Globus pallidus (tissue), 1 donor: ENCODE data around the gene EML1.

Source experiments
- DNase-seq: peaks from one replicate; pipeline ENCODE4 v3.0.0-alpha.2; 2015; ENCODE audit warnings: low spot score

EML1 gene

GRCh38 chr14:99902925-99903324, 109.7 kb downstream of the EML1 start:
- no peak for DNase-seq

- no peak for DNase-seq
Observed at GRCh38 chr14:99904506-99904905, 111.3 kb downstream of the EML1 start.

GRCh38 chr14:99905121-99905520, 111.9 kb downstream of the EML1 start:
- no peak for DNase-seq

- DNase-seq: no peak
Observed at GRCh38 chr14:99907761-99908652, 114.8 kb downstream of the EML1 start.

GRCh38 chr14:99908653-99909250, 115.5 kb downstream of the EML1 start:
- DNase-seq: no peak

- DNase-seq: no peak
Observed at GRCh38 chr14:99909513-99910064, 116.4 kb downstream of the EML1 start.

- no peak for DNase-seq
Observed at GRCh38 chr14:99910337-99911309, 117.4 kb downstream of the EML1 start.

GRCh38 chr14:99915305-99916090, 122.3 kb downstream of the EML1 start:
- no peak for DNase-seq

GRCh38 chr14:99916091-99916383, 122.8 kb downstream of the EML1 start:
- DNase-seq: no peak

GRCh38 chr14:99918781-99919180, 125.6 kb downstream of the EML1 start:
- DNase-seq: no peak

GRCh38 chr14:99921425-99921824, 128.2 kb downstream of the EML1 start:
- DNase-seq: no peak

GRCh38 chr14:99924379-99924778, 131.2 kb downstream of the EML1 start:
- no peak for DNase-seq

GRCh38 chr14:99925471-99925870, 132.3 kb downstream of the EML1 start:
- no peak for DNase-seq

GRCh38 chr14:99928963-99929362, 135.8 kb downstream of the EML1 start:
- no peak for DNase-seq

GRCh38 chr14:99929601-99930000, 136.4 kb downstream of the EML1 start:
- no peak for DNase-seq

- no peak for DNase-seq
Observed at GRCh38 chr14:99930420-99931274, 137.4 kb downstream of the EML1 start.

- no peak for DNase-seq
Observed at GRCh38 chr14:99931308-99931707, 138.1 kb downstream of the EML1 start.

- no peak for DNase-seq
Observed at GRCh38 chr14:99936056-99936455, 142.8 kb downstream of the EML1 start.

- DNase-seq: no peak
Observed at GRCh38 chr14:99936738-99937474, 143.7 kb downstream of the EML1 start.
